GM12878 (cell line): Measurements from ENCODE around the gene KIF21A. TPM values are rescaled to one million over a fixed set of nuclear protein-coding genes. Genes with fewer than 3 reads are reported as not detected.

Experiments
- ATAC-seq: fragments of 200-7000 bp; cut with Tn5 transposase; 3 replicates; pipeline ENCODE4 v1.9.1; 2020; ENCODE audit warnings: mild to moderate bottlenecking, moderate library complexity
- BruUV-seq: library from RNA; stranded (reverse); fragments of 400-500 nt; replicated peaks from 2 replicates; lab custom pipeline; 2021; lab: Mats Ljungman, UMichigan
- CTCF ChIA-PET: fragments of 300-600 bp; sonication (Branson Sonifier 250); formaldehyde crosslinking; extraction: SDS; loops from one replicate; lab custom pipeline; 2021; ENCODE audit warnings: inconsistent platforms; lab: Yijun Ruan, JAX
- POLR2A ChIA-PET: fragments of 350-600 bp; formaldehyde crosslinking; extraction: SDS; loops from one replicate; lab custom pipeline; 2021; ENCODE audit warnings: inconsistent platforms; lab: Charles Lee
- RAD21 ChIA-PET: fragments of 300-600 bp; sonication (Branson Sonifier 250); formaldehyde crosslinking; loops from one replicate; lab custom pipeline; 2023; ENCODE audit warnings: antibody characterized with exemption; ENCODE audit not compliant: unreplicated experiment; lab: Charles Lee
- SMC1A ChIA-PET: fragments of 300-600 bp; sonication (Branson Sonifier 250); formaldehyde crosslinking; loops from one replicate; lab custom pipeline; 2023; ENCODE audit not compliant: unreplicated experiment, uncharacterized antibody; lab: Charles Lee
- DNase-seq: peaks from one replicate; pipeline ENCODE4 v3.0.0-alpha.2; 2011; ENCODE audit warnings: low read depth, low spot score
- FAIRE-seq: peaks from 3 replicates; lab custom pipeline; 2011; peaks lifted over from hg19 to GRCh38; lab: Jason Lieb, UNC
- H2AFZ ChIP-seq: 2 replicates; pipeline ENCODE4 v1.6.0; 2011; ENCODE audit warnings: low read depth, low read length, control low read depth; ENCODE audit not compliant: control insufficient read depth
- H3K27ac ChIP-seq: 2 replicates; pipeline ENCODE4 v1.5.1; 2011; ENCODE audit warnings: control low read depth; ENCODE audit not compliant: control insufficient read depth, insufficient read depth
- H3K27me3 ChIP-seq, 2 experiments: replicated peaks in 1 of 2; 2 replicates each; pipeline versions ENCODE4 v1.6.0 to v1.6.1; 2011; ENCODE audit warnings: low read length in 1 of 2; ENCODE audit not compliant: control insufficient read depth in 2 of 2, insufficient read depth in 2 of 2
- H3K36me3 ChIP-seq, 2 experiments: 2 replicates each; pipeline ENCODE4 v1.5.1; 2011; ENCODE audit warnings: low read length in 1 of 2; ENCODE audit not compliant: control insufficient read depth in 2 of 2, insufficient read depth in 2 of 2
- H3K4me1 ChIP-seq: 2 replicates; pipeline ENCODE4 v1.6.1; 2011; ENCODE audit warnings: mild to moderate bottlenecking, low read length, moderate library complexity, mixed read lengths; ENCODE audit not compliant: control insufficient read depth, insufficient read depth
- H3K4me2 ChIP-seq: 2 replicates; pipeline ENCODE4 v1.6.0; 2011; ENCODE audit warnings: control low read depth; ENCODE audit not compliant: control insufficient read depth, insufficient read depth
- H3K4me3 ChIP-seq: fragments of 200-600 bp; sonication (generic); 2 replicates; pipeline ENCODE4 v1.5.1; 2016
- H3K79me2 ChIP-seq: 2 replicates; pipeline ENCODE4 v1.6.0; 2011; ENCODE audit warnings: low read length; ENCODE audit not compliant: control insufficient read depth, insufficient read depth
- H3K9ac ChIP-seq: 2 replicates; pipeline ENCODE4 v1.8.0; 2011; ENCODE audit warnings: low read length, control low read depth, mixed read lengths; ENCODE audit not compliant: control insufficient read depth, insufficient read depth
- H3K9me3 ChIP-seq: replicated peaks from 3 replicates; pipeline ENCODE4 v1.5.1; 2011; ENCODE audit warnings: mild to moderate bottlenecking, low read length; ENCODE audit not compliant: control insufficient read depth, insufficient read depth
- H4K20me1 ChIP-seq: 2 replicates; pipeline ENCODE4 v1.6.0; 2011; ENCODE audit not compliant: control insufficient read depth, insufficient read depth
- EP300 ChIP-seq, 2 experiments: fragments of 150-350 bp in 1 of 2; IDR thresholded peaks; 2 replicates each; pipeline ENCODE4 v1.6.1; 2011 to 2012; ENCODE audit warnings: low read depth in 2 of 2, low read length in 2 of 2, borderline replicate concordance in 1 of 2, improper control_type of control experiment in 1 of 2, inconsistent platforms in 1 of 2; ENCODE audit not compliant: control insufficient read depth in 1 of 2
- IRF4 ChIP-seq: IDR thresholded peaks from 2 replicates; pipeline ENCODE4 v1.6.1; 2011; ENCODE audit warnings: low read depth, low read length
- KAT2A ChIP-seq: conservative IDR thresholded peaks from 2 replicates; pipeline ENCODE4 v1.6.1; 2011; ENCODE audit warnings: low read depth, low read length; ENCODE audit not compliant: control insufficient read depth
- MEF2B ChIP-seq: fragments of 450-650 bp; IDR thresholded peaks from 2 replicates; pipeline ENCODE4 v1.6.1; 2018; ENCODE audit warnings: mild to moderate bottlenecking, moderate library complexity; ENCODE audit not compliant: partially characterized antibody, poor library complexity, severe bottlenecking
- MXI1 ChIP-seq: fragments of 150-350 bp; IDR thresholded peaks from 2 replicates; pipeline ENCODE4 v1.6.1; 2011; ENCODE audit warnings: low read depth, mild to moderate bottlenecking, inconsistent platforms, low read length, improper control_type of control experiment
- RAD21 ChIP-seq: IDR thresholded peaks from 2 replicates; pipeline ENCODE4 v1.6.1; 2011; ENCODE audit warnings: mild to moderate bottlenecking, low read depth, low read length, moderate library complexity; ENCODE audit not compliant: insufficient read depth
- RB1 ChIP-seq: fragments of 450-650 bp; formaldehyde crosslinking; IDR thresholded peaks from 2 replicates; pipeline ENCODE4 v1.6.1; 2017; ENCODE audit warnings: mild to moderate bottlenecking, borderline replicate concordance
- WGBS: methylation state at CpG from one replicate; pipeline ENCODE4 v1.1.6; 2016; ENCODE audit warnings: low lambda C conversion rate; ENCODE audit not compliant: insufficient replicate concordance, insufficient coverage; ENCODE audit errors: missing lambda C conversion rate; 5-methylcytosine and 5-hydroxymethylcytosine counted together
- in situ Hi-C: fragments of 300-500 bp; cut with MboI; formaldehyde crosslinking; loops from 9 replicates; pipeline ENCODE4 v1.14.3; 2018; ENCODE audit warnings: mixed read lengths
- intact Hi-C: fragments of 100-400 bp; cut with micrococcal nuclease; formaldehyde crosslinking; loops from one replicate; pipeline ENCODE4 v1.14.2; 2022; ENCODE audit not compliant: unreplicated experiment
- polyA plus RNA-seq, 11 experiments: library from polyadenylated mRNA; depleted of rRNA in 4 of 11; unstranded in 6 of 11; stranded (reverse) in 5 of 11; fragments of >200 nt; fragmentation: Nextera tagmentation in 4 of 11; fragmentation: Illumina TruSeq in 1 of 11; extraction: Ambion mirVana in 4 of 11; extraction: Trizol in 1 of 11; gene quantifications; 1 replicate in 1 of 11; 2 replicates in 10 of 11; pipeline versions ENCODE4 v1.2.1 to v1.2.3, GENCODE V29; 2011 to 2016; ENCODE audit warnings: inconsistent platforms in 2 of 11, missing spikeins in 2 of 11, low read depth in 1 of 11
- total RNA-seq, 4 experiments: library from RNA; depleted of rRNA in 3 of 4; stranded (reverse); fragments of >200 nt in 3 of 4; fragmentation: Illumina TruSeq in 1 of 4; extraction: Trizol in 1 of 4; gene quantifications; 2 replicates each; pipeline versions ENCODE4 v1.2.1 to v1.2.3, GENCODE V29; 2013 to 2021

KIF21A gene
- total and polyA plus RNA-seq, 10 of the 15 experiments (the other 5 are each of a cell fraction or from before 2014, with no cell fraction given): 21.3 to 42.1 (median 24.5) TPM

GRCh38 chr12:39341179-39341578 is 101.7 kb downstream of the KIF21A start (continued):
- TF ChIP-seq RB1 (no peak), MXI1 (no peak)
- TF ChIP-seq, all 136 proteins: peak for 18

- ATAC-seq (no peak), FAIRE-seq (no peak), DNase-seq (no peak)
- Histone ChIP-seq H2AFZ (no peak overlapping the region), H3K9me3 (no peaks in the 10 kb centered on the region), H3K27me3 (no peaks in the 10 kb centered on the region), H3K79me2 (no peaks in the 10 kb centered on the region), H3K4me2 (no peak overlapping the region), H3K4me3 (no peak overlapping the region), H3K27ac (no peak overlapping the region), H3K4me1 (no peaks in the 10 kb centered on the region), H4K20me1 (no peaks in the 10 kb centered on the region), H3K36me3 (peaks cover 2 to 4% of the 10 kb centered on the region in 2 experiments; a peak in 2 of 4 replicates), H3K9ac (no peak overlapping the region)
- 95% methylated on average over 12 of the region's 12 CpGs for WGBS
- ChIA-PET POLR2A (no interaction called here), SMC1A (interaction anchor here (0.8 to 1.9 kb wide), 4 partner anchors 10 to 40 kb away, joined by 3 to 4 read pairs (median 3); no protein-coding TSS in a partner anchor), CTCF (interaction anchor here (0.9 to 1.4 kb wide), 4 partner anchors 9 to 359 kb away, joined by 3 to 4 read pairs (median 3); no protein-coding TSS in a partner anchor), RAD21 (no interaction called here)
- TF ChIP-seq MEF2B: no peak
- no peak for TF ChIP-seq IRF4
- no peak for TF ChIP-seq EP300 (IDR thresholded peaks at IDR 0.05; ENCODE audit: borderline replicate concordance in 1 of 2, control insufficient read depth in 1 of 2, low read depth in 2 of 2, low read length in 2 of 2)
- TF ChIP-seq RAD21: no peak
- TF ChIP-seq KAT2A: no peak
- TSS peak; percentile 24 for BruUV-seq
- in situ Hi-C loops (loop anchor here (25.0 kb wide), 1 partner anchor 105 kb away; the partner anchor contains the start of gene KIF21A), intact Hi-C loops (no loop called here)
Observed at GRCh38 chr12:39332661-39333175, 110.2 kb downstream of the KIF21A start.
